HEK293T (cell line): Measurements from ENCODE around the gene USP15.

Source experiments
- ARNT ChIP-seq: fragments of 450-650 bp; IDR thresholded peaks from 2 replicates; pipeline ENCODE4 v1.6.1; 2017; ENCODE audit warnings: mild to moderate bottlenecking
- ELF4 ChIP-seq: fragments of 450-650 bp; IDR thresholded peaks from 2 replicates; pipeline ENCODE4 v1.6.1; 2017; ENCODE audit warnings: antibody characterized with exemption
- FOXK2 ChIP-seq: fragments of 450-650 bp; IDR thresholded peaks from 2 replicates; pipeline ENCODE4 v1.6.1; 2016; ENCODE audit warnings: mild to moderate bottlenecking
- HDGF ChIP-seq: fragments of 450-650 bp; IDR thresholded peaks from 2 replicates; pipeline ENCODE4 v1.6.1; 2017; ENCODE audit warnings: antibody characterized with exemption, borderline replicate concordance
- LEF1 ChIP-seq: fragments of 450-650 bp; IDR thresholded peaks from 2 replicates; pipeline ENCODE4 v1.6.1; 2017; ENCODE audit warnings: mild to moderate bottlenecking, borderline replicate concordance
- SP1 ChIP-seq: fragments of 450-650 bp; IDR thresholded peaks from 2 replicates; pipeline ENCODE4 v1.6.1; 2017

GRCh38 chr12:62268956-62269355 lies 8.8 kb downstream of the USP15 start:
- TF ChIP-seq HDGF = no peak
- TF ChIP-seq SP1 = no peak
- no peak for TF ChIP-seq ARNT
- TF ChIP-seq ELF4 = no peak
- TF ChIP-seq LEF1 = no peak
- TF ChIP-seq FOXK2 = no peak
